ENCODE measurements around the gene AP3B2.

Gene AP3B2

DNA sequence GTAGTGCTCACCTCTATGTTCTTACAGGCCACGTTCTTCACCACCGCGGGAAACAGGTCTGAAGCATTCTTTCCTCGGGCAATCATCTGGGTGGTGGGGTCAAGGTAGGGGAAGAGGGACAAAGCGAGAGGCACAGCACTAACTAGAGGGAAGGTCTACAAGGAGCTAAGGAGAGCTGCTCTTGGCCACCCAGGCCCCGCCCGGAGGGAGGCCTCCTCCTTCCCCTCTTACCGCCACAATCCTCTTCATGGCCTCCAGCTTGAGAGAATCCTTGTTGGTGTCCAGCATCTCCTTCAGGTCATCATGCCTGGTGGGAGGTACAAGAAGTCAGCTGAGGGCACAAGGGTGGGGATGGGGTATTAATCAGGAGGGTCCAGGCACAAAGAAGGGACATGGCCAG lies 20.5 kb downstream of the AP3B2 start:
- DNase-seq: no peak

DNA sequence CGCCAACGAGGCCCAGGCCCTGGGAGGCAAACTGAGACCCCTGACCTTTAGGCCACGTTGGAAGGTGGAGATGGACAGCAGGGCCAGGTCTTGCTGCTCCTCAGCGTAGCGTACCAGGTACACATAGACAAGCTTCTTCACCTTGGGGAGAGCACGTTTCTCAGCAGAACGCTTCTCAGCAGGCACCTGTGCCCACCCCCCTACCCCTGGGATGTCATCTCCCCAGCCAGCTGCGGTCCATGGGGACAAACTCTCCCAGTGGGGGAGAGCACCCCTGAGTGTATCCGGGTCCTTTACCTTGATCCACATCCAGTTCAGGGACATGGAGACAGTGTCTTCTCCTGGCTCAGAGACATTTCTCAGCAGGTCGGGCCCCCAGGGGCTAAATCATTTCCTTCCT lies 21.0 kb downstream of the AP3B2 start:
- DNase-seq: no peak

DNA sequence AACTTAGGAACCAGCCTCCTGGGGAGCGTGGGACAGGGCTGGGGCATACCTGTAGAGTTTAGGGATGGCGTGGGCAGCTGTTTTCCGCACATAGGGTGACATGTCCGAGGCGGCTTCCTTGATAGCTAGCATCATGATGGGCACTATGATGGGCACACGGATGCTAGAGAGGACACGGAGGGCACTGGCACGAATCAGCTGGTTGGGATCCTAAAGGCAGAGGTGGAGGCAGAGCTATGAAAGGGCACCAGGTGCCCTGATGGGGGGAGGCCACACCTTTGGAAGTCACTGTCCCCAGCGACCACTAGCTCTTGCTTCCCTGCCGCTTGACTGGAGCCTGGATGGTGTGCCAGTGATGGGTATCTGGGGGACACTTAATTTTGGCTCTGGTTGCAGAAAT lies 28.3 kb downstream of the AP3B2 start:
- no peak for DNase-seq

DNA sequence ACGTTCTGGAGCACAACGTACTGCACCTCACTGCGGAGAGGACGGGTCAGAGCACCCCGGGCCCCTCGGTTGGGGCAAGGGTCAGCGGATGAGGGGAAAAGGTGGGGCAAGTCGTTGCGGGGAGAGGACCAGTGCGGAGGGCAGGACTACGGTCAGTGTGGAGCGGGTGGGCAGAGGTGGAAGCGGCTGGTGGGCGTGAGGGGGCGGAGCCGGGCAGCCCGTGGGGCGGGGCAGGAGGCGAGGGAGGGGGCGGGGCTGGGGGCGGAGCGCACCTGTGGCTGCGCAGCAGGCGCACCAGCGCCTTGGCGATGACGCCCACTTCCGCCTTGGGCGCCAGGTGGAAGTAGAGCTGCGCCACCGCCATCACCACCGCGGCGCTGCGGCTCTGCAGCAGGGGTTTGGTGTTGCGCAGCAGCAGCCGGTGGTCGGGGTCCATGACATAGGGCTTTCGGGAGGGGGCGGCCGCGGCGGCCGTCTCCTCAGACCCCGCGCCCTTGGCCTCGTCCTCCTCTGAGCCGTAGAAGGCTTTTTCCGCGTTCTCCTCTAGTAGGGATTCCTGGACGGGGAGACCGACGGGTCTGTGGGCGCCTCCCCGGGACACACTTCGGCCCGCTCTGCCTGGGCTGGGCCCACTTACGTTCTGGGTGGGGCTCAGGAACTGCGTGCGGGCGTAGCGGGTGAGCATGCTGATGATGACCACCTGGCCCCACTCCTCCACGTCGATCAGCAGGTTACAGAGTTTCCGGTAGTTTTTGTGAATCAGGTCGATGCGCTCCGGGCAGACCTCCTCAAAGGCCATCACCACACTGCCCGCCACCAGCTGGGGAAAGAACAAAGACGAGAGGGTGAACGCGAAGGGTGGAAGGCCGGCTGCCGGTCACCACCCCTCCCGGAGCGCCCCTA lies 29.2 kb downstream of the AP3B2 start:
- no peak for DNase-seq

DNA sequence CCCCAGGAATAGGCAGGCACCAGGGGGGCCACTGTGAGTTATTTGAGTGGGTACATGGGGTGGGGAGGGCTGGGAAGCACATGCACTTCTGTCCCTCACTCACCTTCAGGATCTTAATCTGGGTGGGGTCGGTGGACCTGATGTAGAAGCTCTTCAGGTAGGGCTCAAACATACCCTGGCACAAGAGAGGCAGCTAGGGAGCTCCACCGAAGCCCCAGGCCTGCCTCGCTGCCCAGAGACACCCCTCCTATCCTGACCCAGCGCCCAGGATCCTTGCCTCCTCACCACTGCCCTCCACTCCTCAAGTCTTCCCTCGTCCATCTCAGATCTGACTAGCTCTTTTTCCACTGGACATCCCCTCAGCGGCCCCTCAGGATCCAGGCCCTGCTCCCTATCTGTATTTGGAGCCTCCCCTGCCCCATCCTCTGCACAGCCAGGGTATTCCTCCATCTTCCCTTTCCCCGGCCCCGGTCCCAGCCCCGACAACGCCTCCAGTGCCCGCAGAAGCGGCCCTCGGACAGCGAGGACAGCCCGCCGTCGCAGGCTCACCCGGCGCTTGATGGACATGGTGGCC lies 30.0 kb downstream of the AP3B2 start:
- DNase-seq: no peak

DNA sequence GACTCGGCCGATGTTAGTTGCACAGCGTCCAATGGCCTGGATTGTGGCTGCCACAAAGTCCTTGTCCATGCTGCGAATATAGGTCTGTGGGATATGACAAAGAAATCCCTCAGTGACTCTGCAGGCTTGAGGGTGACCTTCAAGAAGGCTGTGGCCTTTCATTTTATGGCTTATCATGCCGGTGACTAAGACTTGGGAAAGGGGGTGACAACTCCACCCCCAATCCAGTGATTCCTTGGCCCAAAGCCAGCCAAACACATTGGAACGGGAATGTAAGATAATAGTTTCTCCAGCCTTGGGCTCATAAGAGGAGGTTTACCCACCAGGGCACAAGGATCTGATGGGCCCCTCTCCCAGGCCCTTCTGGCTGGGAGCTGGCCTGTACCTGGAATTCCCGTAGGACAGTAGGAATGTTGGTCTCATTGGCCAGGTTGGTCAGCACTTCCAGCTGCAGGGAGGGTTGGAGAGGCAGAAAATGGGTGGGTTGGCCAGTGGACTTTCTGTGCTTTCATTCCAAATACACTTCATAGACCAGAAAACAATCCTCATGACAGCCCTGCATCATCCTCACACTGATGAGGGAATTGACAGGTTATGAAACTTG lies 31.9 kb downstream of the AP3B2 start:
- DNase-seq: no peak

DNA sequence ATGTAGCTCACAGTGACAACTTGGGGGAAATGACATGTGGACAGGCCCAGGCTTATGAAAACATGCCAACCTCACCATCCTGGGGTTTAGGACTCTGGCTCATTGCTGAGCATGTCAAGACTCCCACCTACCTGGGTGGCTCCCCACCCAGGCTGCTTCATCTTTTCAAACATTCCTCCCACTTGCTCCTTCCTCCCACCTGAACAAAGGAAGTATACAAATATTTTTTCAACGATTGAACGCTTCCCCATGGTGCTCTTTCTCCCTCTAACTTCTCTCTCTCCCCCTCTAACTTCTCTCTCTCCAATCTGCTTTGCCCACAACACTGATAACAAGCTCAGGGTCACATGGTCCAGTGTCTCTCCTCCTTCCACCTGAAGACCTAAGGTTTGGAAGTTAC lies 34.8 kb downstream of the AP3B2 start:
- no peak for DNase-seq

DNA sequence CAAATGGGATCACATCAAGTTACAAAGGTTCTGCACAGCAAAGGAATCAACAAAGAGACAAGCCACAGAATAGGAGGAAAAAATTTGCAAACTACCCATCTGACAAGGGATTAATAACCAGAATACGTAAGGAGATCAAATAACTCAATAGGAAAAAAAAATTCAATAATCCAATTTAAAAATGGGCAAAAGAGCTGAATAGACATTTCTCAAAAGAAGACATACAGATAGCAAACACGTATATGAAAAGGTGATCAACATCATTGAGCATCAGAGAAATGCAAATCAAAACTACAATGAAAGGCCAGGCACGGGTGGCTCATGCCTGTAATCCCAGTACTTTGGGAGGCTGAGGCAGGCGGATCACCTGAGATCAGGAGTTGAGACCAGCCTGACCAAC lies 39.0 kb downstream of the AP3B2 start:
- no peak for DNase-seq

DNA sequence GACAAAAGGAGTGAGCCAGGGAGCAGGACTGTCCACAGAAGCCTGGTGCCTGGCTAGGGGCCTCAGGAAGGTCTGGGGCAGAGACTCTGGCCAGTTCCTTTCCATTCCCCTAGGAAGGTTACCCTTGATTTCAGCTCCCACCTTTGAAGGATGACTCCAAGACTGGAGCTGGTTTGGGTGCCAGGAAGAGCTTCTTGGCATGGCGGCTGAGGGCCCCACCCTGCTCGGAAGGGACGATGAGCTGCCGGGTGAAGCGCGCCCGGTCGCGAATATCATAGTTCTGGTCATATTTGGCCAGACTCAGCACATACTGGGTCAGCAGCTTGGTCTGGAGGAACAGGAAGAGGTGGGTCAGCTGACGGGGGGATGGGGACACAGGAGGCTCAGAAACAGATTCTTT lies 43.1 kb downstream of the AP3B2 start:
- DNase-seq: no peak

DNA sequence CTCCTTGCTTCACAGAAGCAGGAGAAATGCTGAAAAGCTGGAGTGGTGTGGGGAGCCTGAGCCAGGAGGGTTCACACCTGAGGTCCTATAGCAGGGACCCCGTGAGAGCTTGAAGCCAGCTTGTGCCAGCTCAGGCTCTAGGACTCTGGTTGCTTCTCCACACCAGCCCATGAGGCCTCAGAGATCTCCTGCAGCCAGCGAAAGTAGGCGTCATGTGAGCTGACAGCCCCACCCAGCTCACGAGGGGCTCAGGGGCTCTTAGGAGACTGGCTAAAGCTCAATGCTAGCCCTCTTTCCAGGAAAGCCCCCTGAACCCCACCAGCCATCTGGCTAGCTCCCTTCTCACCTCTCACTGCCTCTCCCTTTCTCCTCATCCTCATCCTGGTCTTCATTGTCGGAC lies 45.7 kb downstream of the AP3B2 start:
- no peak for DNase-seq

DNA sequence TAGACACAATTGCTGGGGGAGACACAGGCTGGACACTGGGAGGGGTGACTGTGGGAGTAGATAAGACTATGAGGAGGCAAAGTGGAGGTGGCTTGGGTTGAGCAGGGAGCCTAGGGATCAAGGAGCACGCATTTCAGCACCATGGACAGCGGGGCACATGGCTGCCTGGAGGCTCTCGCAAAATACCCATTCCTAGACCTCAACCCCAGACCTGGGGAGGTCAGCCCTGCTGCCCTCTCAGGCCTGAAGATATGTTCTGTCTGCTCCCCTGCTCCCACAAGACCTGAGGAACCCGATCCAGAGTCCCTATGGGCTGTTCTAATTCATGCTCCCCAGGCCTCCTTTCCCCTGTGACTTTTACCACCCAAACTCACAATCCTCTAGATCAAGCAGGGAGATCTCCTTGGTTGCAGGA lies 46.5 kb downstream of the AP3B2 start:
- DNase-seq: no peak

DNA sequence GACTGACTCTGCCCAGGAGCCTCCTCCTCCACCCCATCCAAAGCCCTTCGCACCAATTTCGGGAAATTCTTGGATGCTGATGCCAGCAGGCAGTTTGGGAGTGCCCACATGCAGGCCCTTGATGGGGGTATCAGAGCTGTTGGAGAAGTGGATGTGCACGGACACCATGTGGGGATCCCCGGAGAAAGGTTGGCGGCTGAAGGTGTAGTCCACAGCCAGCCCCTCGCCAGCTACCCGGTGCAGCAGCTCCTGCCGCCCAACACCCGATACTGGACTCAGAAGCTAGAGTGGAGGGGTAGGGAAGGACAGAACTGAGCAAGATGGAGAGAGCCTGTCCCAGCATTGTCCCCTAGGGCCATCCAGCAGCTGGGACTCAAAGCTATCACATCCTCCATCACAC lies 47.0 kb downstream of the AP3B2 start:
- no peak for DNase-seq

DNA sequence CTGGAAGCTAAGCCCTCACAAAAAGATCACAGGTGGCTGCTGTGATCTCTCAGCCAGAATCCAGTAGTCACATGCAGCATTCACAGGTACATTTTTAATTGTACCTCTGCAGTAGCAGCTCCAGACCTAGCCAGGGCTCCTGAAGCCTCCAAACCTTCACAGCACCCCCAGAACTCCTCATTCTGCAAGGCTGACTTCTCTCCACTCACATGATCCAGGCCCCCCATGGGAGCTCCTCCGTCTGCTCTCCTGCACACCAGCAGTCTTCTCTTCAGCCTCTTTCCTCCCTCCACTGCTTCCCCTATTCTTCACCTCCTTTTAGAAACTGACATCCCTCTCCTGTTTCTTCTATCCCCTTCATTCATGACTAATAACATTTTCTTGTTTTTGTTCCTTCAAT lies 49.3 kb downstream of the AP3B2 start:
- DNase-seq: no peak

DNA sequence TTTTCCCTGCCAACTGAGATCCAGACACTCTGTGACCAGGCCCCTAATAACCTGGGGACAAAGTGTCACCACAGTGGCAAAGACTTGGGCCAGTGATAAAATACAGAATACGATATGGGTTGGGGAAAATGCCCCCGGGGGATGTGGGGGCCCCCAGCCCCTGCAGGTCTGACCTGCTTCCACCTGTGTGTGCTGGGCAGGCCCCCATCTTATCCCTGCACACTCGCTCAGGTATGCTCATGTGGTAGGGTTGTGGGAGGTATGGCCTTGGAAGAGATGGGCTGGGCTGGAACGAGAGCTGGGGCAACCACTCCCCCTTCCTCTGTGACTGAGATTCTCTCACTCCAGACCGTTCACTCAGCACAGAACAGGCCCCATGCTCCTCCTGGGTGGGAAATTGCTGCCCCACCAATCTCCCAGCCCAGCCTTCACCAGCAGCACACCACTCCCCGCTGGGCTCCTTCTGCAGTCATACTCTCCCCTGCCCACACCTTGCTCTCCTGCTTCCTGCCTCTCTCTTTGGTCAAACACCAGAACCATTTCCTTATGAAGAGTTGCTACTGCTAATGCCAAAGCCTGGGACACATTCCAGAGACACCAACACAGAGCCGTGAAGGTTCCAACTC lies 52.9 kb downstream of the AP3B2 start:
- no peak for DNase-seq

DNA sequence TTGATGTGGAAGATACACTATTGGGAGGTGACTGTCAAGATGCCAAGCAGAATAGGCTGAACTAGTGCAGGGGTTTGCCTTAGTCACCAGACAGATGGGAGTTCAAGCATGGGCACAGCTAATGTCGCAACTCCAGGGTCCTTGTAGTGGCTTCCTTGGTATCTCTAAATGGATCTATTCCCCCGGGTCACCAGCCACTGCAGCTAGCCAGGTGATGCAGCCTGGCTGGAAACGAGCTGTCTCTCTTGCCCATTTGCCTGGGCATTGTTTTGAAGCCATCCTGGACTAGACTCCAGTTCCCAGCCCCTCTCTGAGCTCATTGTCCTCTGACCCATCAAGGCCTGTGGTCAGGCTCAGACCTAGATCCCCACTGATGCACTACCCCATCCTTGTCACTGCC lies 54.1 kb downstream of the AP3B2 start:
- no peak for DNase-seq

DNA sequence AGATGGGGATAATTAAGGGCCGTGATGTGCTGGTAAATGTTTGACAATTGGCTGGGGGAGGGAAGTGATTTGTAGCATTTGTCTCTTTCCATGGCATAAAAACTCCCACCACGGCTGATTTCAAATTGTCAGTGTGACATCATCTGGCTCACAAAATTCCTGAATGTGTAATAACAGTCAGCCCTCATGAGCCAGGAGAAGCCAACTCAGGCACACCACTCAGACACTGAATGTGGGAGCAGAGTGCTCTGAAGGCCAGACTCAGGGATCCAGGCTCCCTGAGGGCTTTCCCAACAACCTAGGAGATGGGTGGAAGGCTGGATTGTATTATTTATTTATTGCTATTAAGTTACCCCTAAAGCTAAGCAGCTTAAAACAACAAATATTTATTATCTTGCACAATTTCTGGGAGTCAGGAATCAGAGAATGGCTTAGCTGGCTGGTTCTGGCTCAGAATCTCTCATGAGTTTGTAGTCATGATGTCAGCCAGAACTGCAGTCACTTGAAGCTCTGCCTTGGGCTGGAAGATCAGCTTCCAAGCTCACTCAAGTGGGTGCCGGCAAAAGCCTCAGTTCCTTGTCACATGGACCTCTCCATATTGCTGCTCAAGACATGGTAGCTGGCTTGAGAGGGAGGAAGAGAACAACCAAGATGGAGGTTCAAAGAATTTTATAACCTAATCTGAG lies 56.0 kb downstream of the AP3B2 start:
- no peak for DNase-seq

DNA sequence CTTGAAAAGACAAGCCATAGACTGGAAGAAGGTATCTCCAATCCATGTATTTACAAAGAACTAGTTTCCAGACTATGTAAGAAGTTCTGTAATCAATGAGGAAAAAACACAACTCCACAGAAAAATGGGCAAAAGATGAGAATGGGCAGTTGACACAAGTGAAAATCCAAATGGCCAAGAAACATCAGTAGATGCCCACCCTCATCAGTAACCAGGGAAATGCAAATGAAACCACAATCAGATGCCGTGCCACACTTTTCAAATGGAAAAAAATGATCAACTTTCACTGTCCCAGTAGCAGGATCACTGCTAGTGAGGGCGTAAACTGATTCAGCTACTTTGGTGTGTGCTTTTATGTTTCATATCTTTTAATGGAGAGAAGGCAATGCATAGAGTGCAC lies 58.0 kb downstream of the AP3B2 start:
- no peak for DNase-seq

DNA sequence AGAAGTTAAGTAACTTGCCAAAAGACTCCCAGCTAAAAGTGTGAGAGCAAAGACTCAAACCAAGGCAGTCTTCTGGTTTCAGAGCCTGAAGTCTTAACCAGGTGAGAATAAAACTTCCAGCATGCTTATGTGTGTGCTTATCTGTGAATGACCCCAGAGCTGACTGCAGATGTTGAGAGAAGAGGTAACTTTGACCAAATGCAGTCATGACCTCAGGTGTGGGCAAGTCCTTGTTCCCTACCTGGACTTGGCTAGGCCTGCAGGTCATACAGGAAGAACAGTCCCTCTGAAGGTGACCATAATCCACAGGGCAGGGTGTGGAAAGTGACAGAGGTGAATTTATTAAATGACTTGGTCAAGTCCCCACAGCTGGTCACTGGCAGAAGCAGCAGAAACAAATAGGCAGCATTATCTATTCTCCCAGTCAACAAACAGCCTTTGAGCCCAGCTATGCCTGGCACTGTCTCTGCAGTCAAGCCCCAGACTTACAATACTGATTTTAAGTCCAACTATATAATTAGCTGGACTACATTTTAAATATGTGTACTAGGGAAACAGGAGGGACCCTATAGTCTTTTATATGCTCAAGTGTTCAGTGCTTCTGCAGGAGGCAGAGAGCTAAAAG lies 59.5 kb downstream of the AP3B2 start:
- DNase-seq: no peak

DNA sequence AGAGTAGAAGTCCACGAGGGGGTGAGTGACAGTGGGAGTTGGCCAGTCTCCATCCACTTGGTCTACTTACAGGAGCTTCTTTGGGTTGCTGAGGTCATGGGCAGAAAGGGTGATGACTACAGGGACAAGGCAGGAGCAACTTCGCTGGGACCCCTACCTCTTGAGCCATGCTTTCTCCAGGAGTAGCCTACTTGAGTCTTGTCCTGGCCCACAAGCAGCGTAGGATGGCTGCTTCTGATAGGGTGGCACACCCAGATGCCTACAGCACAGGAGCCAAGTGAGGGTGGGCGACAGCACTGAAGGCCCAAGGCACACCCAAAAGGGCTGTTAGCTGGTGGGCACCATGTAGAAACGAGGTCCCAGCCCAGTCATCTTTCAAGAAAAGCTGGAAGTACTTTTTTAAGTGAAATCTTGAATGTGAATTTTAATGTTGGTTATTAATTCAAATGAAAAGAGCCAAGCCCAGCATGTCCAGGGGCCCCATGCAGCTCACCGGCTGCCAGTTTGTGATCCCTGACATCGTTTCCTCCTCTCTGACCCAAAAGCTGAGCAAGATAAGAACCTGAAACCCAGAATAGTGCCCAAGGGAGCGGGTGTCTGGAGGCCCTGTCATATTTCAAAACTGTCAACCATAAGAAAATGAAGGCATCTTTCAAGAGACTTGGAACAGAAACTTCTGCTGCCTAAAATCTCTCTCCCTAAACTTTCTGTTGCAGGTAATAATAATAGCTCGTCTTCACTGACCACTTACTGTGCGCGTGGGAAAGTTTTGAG lies 60.3 kb downstream of the AP3B2 start:
- DNase-seq: no peak

DNA sequence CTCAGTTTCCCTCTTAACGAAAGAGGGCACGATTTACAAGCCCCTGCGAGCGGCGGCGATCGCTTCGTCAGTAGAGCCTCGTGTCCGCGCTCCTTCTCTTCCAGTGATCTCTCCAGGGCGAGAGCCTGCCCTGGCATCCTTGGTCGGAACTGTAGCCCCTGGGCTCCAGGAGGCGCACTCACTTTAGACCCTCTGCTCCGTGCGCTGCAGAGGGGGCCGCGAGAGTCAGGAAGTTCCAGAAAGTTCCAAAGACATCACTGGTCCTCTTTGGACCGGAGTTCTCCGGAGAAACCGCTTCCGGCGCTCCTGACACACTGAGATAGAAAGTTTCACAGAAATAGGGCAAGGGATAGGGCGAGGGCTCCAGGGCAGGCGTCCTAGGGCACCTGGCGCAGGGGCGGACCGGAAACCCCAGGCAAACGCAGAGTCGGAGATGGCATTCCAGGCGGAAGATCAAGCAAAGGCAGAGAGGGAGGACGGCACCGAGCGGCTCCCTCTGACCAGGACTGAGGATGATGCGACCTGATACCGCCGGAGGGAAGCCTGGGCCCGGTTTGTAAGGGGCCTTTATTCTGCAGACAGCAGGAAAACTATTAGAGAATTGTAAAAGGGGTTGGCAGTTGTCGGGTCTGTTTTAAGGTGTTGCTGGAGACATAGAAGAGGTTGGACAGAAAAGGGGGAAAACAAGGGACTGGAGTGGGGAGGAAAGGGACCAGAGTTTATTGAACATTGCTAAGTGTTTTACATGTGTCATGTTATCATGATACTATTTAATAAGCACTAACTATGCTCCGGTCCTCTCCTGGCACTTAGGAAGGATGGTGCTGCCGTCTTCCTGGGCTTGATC lies 61.2 kb downstream of the AP3B2 start:
- DNase-seq: no peak

DNA sequence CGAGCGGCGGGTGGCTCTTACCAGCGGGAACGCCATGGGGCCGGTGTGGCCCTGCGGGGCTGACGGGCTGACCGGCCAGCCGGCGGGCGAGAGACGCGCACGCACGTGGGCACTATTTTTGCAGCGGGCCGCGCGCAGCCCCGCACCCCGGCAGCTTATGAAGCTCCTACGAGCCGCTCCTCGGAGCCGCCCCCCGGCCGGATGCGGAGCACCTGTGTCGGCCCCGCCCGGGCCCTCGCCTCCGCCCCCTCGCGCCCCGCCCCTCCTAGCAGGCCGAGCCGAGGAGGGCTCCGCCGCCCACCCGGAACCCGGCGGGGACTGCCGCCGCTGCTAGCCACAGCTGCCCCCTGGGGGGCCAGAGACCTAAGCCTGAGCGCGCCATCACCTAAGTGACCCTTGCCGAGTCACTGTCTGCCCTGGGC lies 61.8 kb downstream of the AP3B2 start:
- DNase-seq: no peak
